ENCODE results near the gene SF3B4.

DNA sequence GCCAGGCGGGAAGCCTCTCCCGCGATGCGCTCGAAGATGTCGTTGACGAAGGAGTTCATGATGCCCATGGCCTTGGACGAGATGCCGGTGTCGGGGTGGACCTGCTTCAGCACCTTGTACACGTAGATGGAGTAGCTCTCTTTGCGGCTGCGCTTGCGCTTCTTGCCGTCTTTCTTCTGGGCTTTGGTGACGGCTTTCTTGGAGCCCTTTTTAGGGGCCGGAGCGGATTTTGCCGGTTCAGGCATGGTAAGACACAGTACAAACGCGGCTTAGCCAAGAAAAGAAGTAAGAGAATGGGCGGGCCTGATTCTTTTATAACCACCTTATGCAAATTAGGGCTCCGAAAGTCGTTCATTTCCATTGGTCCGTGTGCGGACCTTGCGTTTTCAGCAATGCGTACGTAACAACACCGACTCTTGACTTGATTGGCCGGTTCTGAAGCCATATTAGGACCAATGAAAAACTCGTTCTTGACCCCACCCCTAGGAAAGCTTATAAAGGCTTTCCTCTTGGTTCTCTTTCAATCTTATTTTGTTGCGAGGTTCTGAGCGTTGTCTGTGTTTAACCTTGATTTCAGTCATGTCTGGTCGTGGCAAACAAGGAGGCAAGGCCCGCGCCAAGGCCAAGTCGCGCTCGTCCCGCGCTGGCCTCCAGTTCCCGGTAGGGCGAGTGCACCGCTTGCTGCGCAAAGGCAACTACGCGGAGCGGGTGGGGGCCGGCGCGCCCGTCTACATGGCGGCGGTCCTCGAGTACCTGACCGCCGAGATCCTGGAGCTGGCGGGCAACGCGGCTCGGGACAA, 41.0 kb downstream of the SF3B4 start:
- TF ChIP-seq, protein P1, sequence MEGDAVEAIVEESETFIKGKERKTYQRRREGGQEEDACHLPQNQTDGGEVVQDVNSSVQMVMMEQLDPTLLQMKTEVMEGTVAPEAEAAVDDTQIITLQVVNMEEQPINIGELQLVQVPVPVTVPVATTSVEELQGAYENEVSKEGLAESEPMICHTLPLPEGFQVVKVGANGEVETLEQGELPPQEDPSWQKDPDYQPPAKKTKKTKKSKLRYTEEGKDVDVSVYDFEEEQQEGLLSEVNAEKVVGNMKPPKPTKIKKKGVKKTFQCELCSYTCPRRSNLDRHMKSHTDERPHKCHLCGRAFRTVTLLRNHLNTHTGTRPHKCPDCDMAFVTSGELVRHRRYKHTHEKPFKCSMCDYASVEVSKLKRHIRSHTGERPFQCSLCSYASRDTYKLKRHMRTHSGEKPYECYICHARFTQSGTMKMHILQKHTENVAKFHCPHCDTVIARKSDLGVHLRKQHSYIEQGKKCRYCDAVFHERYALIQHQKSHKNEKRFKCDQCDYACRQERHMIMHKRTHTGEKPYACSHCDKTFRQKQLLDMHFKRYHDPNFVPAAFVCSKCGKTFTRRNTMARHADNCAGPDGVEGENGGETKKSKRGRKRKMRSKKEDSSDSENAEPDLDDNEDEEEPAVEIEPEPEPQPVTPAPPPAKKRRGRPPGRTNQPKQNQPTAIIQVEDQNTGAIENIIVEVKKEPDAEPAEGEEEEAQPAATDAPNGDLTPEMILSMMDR (IDR thresholded peaks at IDR 0.05), result no peak
- peak in 1 of 2 donors; percentile 97 for TF ChIP-seq POLR2AphosphoS5 (IDR thresholded peaks at IDR 0.05)
